NB4 (cell line): ENCODE measurements around the gene GALNT12.

Experiments used
- DNase-seq: peaks from one replicate; pipeline ENCODE4 v3.0.0; 2010; ENCODE audit warnings: low read depth
- H3K4me3 ChIP-seq: one replicate; pipeline ENCODE4 v1.5.1; 2011; ENCODE audit warnings: mild to moderate bottlenecking, low read depth, low read length, moderate library complexity
- CTCF ChIP-seq: IDR thresholded peaks from one replicate; pipeline ENCODE4 v1.5.1; 2012; ENCODE audit warnings: low read depth, low read length
- MAX ChIP-seq: IDR thresholded peaks from 2 replicates; pipeline ENCODE4 v1.6.1; 2011; ENCODE audit warnings: low read depth, low read length
- MYC ChIP-seq: IDR thresholded peaks from 2 replicates; pipeline ENCODE4 v1.6.1; 2011; ENCODE audit warnings: low read depth, low read length
- POLR2A ChIP-seq: IDR thresholded peaks from 2 replicates; pipeline ENCODE4 v1.6.1; 2011; ENCODE audit warnings: mild to moderate bottlenecking; ENCODE audit not compliant: insufficient read length; ENCODE audit errors: extremely low read depth

GALNT12 gene

GRCh38 chr9:98790842-98791607 is 16.4 kb upstream of the GALNT12 start:
- TF ChIP-seq MAX, result peak; percentile 35; the same call in 1 of the 2 replicates
- peak; percentile 89 for TF ChIP-seq CTCF
- TF ChIP-seq POLR2A, result no peak
- peak; percentile 10; the same call in 1 of the 2 replicates for TF ChIP-seq MYC
- no peak overlapping the region for H3K4me3 ChIP-seq
- peak; percentile 84 for DNase-seq

- TF ChIP-seq CTCF, result no peak
- no peak for TF ChIP-seq POLR2A
- TF ChIP-seq MYC, result no peak
- TF ChIP-seq MAX, result no peak
- DNase-seq, result no peak
- H3K4me3 ChIP-seq, result no peak overlapping the region
Measured at GRCh38 chr9:98791608-98792490, 15.6 kb upstream of the GALNT12 start.

- DNase-seq, result no peak
- no peak for TF ChIP-seq CTCF
- H3K4me3 ChIP-seq, result no peak overlapping the region
Measured at GRCh38 chr9:98793031-98793430, 14.4 kb upstream of the GALNT12 start.

- TF ChIP-seq MYC (no peak), POLR2A (no peak), CTCF (no peak), MAX (no peak)
- H3K4me3 ChIP-seq, result no peak overlapping the region
- DNase-seq, result no peak
Measured at GRCh38 chr9:98794802-98795201, 12.7 kb upstream of the GALNT12 start.

GRCh38 chr9:98795295-98795955 is 12.0 kb upstream of the GALNT12 start:
- peak overlapping the region; percentile 35 for H3K4me3 ChIP-seq
- no peak for TF ChIP-seq MYC
- TF ChIP-seq MAX, result no peak
- TF ChIP-seq CTCF, result no peak
- TF ChIP-seq POLR2A, result no peak
- DNase-seq, result no peak
